SIG-M5 treated with dmso at 0.1 percent for 504 hours (cell line): ENCODE data around the gene MRPL40.

Experiments
- DNase-seq: peaks from one replicate; lab custom pipeline; 2025; ENCODE audit not compliant: unreplicated experiment; lab: John Stamatoyannopoulos, UW

The MRPL40 gene

GRCh38 chr22:19480173-19480568, 47.8 kb downstream of the MRPL40 start:
- DNase-seq = no peak

DNA sequence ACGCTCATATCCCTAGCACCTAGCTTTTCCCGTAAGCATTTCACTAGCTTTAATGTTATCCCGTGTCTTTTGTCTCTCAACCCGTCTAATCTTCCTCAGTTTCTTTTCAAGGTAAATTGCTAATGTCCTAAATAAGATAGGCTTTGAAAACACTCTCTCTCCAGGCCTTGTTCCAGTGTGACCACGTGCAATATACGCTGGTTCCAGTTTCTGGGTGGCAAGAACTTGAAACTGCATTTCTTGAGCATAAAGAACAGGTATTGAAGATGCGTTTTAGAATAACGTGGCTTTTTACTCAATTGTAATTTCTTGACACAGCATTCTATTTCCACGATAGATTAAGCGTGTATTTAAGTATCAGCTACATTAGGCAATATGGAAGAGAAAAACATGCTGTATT, 48.4 kb downstream of the MRPL40 start:
- peak; percentile 19 for DNase-seq

DNA sequence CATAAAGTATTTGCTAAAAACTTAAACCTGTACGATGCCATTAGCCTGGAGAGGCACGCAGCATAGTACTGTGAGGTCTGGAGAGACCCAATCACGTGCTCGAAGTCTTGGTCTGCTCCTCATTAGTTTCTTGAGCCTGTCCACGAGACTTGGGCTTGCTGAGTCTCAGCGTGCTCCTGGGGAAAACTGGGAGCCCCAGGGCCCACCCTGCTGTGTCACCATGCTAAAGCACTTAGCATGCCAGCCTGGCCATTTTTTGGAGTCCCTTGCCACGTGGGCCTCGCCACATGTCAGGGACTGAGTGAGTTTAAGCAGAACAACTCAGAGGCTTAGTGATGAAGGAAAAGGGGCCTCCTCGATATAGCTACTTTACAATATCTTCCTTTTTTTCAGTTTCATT, 50.0 kb downstream of the MRPL40 start:
- no peak for DNase-seq

- DNase-seq = peak; percentile 28
These were observed 51.3 kb downstream of the MRPL40 start for GRCh38 chr22:19483481-19484244.
